HG03196 (cell line): ENCODE data around the gene GAL3ST1.
"Not testable (repeated sequence)": the region's sequence is repeated elsewhere in the genome, so short reads cannot be mapped to it uniquely, and the experiment has no call there.

Source experiments
- ATAC-seq: cut with Tn5 transposase; IDR thresholded peaks from one replicate; pipeline ENCODE4 v1.9.1; 2021; ENCODE audit not compliant: unreplicated experiment

The GAL3ST1 gene

DNA sequence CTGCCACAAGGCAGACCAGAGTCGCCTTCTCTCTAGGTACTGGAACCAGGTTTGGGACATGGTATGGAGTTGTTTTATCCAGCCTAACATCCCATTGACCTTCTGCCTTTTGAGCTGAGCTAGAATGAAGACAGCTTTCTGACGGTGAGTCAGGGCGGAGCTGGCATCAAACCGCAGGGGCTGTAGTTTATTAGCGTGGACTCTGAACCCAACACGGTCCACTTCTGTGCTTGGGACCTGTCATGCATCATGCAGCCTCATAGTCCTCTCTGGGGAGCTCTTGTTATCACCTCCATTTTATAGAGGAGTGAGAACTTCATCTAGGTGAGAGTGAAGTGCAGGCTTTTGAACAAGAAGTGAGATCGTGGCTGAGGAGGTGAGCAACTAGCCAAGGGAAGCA is 8.3 kb downstream of the GAL3ST1 start:
- ATAC-seq: no peak

DNA sequence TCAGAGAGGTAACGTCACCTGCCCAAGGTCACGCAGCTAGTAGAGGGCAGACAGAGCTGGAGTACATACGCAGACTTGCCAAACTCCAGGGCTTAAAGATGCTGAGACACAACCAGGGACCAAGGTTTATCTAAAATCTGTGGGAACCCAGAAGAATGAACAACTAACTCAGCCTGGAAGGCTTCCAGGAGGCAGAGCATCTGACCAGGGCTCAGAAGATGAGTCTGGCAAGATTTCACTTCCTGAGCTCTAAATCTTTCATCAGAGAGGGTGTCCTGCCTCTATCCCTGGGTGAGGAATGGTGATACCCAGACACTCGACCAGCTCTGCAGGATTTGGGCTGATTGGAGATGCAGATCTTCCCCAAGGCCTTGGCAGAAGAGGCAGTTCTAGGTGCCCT is 9.1 kb downstream of the GAL3ST1 start:
- no peak for ATAC-seq

DNA sequence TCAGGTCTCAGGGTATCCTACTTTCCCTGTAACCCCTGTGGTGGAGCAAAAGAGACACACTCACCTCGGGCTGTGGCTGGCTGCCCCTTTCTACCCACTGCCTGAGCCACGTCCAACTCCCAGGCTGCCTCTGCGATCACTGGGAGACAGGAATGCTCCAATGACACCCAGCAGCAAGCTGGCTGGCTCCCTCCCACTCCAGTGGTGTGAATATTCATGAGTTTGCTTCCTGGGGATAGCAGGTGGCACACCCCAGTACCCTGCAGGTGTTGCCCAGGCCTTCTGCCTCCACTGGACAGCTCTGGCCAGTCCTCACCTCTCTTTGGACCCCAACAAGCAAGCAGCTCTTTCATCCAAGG is 9.7 kb downstream of the GAL3ST1 start:
- ATAC-seq: no peak

DNA sequence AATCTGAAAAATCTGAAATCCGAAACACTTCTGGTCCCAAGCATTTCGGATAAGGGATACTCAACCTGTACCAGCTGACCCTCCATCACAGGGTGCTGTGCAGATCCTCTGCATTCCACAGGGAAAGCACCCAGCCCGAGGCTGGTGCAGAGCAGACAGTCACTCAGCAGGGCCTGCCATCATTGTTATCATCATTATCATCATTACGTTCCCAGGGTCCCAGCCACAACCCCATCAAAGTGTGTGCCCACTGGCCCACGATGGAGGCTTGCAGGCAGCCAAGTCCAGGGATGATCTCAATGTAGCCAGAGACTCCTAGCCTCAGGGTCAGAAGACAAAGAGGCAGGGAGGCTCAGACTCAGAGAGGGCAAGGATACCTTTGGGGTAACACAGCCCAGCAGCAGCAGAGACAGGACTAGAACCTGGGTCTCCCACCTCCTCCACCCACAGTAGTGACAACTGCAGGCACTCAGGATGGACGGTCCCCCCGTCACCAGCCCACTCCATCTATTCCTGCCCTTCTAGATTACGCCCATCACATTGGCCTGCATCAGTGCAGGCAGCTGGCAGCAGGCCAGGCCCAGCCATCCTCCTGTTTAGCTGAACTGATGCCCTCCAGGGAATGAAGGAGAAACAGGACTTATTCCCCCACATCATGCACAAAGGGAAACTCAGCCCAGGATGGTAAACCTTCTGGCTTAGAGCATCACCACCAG is 10.3 kb downstream of the GAL3ST1 start:
- no peak for ATAC-seq

DNA sequence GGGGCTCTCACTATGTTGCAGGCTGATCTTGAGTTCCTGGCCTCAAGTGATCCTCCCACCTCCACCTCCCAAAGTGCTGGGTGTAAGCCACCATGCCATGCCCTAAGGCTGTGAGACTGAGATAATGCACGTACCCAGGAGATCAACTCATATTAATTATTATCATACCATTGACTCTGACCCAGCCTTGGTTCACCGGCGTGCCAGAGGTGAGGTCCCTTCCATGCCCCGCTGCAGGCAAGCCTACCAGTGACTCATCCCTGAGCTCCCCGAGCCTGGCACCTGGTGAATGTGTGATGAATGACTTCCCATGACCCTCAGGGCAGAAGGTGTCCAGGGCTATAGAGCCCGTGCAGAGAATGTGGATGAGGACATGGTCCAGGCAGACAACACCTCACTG is 12.1 kb downstream of the GAL3ST1 start:
- no peak for ATAC-seq

DNA sequence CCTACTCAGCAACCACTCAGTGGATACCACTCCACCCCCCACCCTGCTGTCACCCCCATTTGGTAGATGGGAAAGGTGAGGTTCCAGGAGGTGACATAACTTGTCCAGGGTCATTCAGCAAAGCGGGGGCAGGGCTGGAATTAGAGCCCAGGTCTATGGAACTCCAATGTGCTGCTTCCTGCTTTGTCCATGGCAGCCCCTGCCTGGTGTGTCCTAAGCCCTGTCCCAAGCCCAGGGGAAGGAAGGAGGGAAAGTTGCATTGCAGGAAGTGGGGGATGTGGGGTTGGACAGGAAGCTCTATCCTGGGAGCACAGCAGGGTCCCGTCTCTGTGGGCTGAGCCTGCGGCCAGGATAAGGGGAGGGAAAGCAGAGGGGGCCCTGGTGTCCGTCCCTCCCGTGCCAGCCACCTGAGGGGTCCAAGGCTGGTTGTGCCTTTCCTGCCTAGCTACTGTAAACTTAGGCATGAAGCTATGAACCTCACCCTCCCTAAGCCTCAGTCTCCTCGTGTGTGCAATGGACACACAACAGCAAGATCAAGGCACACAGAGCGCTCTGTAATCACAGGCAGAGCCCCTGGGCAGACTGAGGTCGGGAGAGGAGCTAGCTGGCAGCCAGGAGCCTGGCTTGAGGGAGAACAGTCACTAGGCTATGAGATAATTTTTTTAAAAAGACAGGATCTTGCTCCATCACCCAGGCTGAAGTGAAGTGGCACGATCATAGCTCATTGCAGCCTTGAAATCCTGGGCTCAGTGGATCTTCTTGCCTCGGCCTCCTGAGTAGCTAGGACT is 12.9 kb downstream of the GAL3ST1 start:
- ATAC-seq: no peak

DNA sequence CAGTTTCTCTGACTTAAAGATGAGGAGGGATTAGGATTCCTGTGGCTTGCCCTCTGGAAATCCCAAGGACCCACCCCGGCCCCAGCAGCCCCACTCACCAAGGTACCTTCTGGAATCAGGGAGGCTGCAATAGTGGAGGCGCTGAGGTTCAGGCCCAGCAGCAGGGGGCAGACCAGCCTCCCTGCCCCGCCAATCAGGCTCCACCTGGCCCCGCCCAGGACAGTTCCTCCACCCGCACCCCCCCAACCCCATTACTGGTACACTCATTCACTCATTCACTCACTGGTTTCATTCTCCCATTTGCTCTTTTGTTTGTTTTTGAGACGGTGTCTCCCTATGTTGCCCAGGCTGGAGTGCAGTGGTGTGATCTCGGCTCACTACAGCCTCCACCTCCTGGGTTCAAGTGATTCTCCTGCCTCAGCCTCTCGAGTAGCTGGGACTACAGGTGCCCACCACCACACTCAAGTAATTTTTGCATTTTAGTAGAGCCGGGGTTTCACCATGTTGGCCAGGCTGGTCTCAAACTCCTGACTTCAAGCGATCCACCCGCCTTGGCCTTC is 13.7 kb downstream of the GAL3ST1 start:
- ATAC-seq: not testable (repeated sequence)

DNA sequence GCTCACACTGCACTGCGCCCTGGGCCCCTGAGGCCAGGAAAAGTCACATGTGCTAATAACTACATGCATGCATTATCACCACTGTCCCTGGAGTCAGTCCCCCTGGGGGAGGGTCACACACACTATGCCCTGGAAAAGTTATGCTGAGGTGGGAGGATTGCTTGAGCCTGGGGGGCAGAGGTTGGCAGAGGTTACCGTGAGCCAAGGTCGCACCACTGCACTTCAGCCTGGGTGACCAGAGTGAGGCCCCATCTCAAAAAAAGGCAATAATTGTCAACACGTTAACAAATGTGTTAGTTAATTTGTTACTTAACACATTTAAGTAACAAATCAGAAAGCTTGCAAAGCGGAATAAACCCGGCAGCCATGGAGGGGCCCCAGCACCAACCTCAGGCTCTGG is 14.6 kb downstream of the GAL3ST1 start:
- ATAC-seq: no peak

DNA sequence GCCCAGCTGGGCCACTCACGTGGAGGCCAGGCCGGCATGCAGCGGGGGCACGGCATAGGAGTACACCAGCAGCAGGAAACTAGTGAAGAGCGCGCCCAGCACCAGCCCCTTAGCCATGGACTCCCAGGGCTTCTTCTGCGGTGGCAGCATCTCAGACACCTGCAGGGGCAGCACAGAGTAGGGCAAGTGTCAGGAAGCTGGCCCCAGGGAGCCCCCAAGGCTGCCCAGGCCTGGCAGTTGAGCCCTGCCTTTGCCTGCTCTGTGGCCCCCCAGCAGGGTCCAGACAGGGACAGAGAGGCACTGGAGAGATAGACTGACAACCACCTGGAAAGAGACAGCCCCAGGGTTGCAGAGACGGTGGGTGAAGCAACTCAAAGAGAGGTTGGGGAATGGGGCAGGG is 17.2 kb downstream of the GAL3ST1 start:
- ATAC-seq: no peak

DNA sequence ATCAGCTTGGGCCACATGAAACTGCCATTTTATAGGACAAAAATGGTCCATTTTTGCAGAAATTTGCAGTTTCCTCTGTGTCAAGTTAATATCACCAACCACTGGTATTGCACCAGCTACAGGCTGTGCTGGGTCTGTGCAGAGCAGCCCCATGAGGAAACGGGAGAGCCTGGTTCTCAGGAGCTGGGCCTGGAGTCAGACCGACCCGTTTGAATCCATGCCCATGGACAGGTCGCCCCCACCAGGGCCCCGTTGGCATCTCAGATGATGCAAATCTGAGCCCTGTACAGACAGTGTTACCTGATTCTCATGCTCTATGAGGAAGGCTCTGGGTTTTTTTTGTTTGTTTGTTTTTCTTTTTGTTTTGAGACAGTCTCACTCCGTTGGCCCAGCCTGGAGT is 18.1 kb downstream of the GAL3ST1 start:
- no peak for ATAC-seq

DNA sequence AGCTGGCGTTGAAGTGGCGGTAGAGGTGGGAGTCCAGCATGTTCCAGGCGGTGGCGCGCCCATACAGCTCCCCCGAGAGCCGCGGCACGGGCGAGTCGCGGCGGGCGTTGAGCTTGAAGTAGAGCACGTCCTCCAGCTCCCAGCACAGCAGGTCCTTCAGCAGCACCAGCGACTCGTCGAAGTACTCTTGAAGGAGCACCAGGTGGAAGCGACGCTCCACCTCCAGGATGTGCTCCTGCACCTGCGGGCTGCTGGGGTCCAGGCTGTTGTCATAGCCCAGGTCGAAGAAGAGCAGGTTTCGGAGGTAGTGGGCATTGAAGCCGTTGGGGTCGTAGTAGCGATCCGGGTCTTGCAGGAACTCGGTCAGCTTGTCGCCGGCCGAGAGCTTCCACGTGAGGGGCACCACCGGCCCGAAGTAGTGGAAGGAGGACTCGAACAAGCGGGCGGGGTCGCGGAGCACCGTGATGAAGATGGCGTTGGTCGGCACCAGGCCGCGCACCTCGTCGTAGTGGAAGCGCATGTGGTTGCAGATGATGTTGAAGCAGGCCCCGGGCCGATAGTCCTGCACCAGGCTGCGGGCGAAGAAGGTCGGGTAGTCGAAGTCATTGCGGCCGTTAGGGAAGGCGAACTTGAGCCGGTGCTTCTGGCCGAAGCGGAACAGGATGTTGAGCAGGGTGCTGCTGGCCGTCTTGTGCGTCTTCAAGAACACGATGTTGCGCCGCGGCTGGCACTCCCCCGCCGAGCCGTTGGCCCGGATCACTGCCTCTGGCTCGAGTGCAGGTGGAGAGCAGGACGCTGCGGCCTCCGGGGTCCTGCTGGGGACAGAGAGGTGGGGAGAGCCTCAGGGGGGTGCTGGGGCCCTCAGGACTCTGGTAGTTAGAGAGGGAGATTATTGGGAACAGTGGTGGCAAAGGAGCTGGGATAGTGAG is 18.9 kb downstream of the GAL3ST1 start:
- no peak for ATAC-seq

DNA sequence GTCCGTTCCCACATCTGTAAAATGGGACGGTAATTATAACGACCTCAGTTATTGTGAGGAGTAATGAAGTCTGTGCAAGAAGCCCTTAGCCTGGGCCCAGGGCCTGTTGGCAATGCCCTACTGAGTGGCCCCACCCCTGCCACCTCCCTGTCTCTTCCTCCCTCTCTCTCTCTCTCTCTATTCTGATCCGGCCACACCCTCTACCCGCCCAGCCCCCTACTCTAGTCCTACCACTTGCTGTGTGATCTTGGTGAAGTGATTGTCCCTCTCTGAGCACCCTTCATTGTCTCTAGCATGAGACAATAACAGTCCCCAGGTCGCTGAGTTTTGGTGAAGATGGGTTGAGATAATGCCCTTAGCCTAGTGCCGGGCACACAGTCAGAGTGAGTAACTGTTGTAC is 20.5 kb downstream of the GAL3ST1 start:
- ATAC-seq: no peak

DNA sequence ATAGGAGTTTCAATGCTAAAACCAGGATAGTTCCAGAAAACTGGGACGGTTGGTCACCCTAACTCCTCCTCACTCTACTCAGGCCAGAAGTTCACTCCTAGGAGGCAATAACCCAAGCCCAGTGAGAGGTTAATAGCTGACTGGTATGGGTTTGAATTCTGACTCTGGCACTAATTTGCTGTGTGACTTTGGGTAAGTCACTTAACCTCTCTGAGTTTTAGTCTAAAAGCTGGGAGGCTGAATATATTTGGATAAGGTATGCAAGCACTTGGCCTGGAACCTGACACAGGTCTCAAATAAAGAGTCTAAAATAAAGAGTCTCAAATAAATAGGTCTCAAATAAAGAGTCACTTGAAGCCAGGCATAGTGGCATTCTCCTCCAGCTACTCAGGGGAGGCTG is 21.7 kb downstream of the GAL3ST1 start:
- no peak for ATAC-seq

DNA sequence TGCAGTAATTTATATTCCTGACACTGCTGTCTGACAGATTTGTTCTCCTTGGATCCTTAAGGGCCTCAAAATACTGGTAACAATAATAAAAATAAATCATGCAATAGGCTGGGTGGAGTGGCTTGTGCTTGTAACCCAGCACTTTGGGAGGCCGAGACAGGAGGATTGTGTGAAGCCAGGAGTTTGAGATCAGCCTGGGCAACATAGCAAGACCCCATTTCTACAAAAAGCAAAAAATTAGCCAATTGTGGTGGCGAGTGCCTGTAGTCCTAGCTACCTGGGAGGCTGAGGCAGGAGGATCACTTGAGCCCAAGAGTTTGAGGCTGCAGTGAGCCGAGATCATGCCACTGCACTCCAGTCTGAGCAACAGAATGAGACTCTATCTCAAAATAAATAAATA is 22.7 kb downstream of the GAL3ST1 start:
- not testable (repeated sequence) for ATAC-seq

DNA sequence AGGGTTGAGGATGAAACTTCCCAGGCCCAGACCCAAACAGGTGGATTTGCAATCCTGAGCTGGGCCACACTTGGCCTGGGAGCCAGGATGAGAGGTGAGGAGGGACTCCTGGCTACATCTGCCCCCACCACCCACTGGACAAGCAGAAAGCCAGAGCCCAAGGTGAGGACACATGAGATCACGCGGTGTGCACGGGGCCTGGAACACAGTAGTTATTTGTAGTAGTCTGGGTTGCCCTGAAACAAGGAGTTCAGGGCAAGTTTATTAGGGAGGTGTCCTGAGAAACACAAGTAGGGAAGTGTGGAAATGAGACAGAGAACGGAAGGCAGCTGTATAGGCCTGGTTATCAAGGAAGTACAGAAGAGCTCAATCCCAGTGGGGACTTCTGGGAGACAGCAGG is 27.3 kb downstream of the GAL3ST1 start:
- no peak for ATAC-seq

DNA sequence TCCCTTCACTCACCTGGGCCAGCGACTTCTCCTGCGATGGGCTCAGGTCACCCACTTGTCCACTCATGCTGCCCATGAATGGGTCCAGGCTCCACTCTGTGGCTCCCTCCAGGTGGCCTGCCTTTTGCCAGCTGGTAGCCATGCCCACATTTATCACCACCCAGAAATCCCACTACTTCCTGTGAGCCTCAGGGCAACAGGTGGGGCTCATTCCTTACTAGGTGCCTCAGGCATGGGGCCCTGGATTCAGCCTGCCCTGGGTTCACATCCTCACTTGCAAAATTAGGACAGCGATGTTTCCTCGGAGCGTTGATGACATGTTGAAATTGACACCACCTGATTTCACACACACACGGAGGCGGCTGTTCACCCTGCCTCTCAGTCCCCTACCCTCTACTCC is 27.8 kb downstream of the GAL3ST1 start, which contains the start of gene SEC14L6:
Gene SEC14L6 (minus strand): TSS at position 126 of the 400 bp plus-strand sequence. CDS start 59 bp downstream, at position 67.
- ATAC-seq: no peak

DNA sequence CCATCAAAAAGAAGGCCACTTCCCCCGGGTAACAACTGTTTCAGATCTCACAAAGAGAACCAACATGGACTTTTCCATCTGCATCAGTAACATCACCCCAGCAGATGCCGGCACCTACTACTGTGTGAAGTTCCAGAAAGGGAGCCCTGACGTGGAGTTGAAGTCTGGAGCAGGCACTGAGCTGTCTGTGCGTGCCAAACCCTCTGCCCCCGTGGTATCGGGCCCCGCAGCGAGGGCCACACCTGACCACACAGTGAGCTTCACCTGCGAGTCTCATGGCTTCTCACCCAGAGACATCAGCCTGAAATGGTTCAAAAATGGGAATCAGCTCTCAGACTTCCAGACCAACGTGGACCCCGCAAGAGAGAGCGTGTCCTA is 31.7 kb downstream of the GAL3ST1 start:
- ATAC-seq: no peak

DNA sequence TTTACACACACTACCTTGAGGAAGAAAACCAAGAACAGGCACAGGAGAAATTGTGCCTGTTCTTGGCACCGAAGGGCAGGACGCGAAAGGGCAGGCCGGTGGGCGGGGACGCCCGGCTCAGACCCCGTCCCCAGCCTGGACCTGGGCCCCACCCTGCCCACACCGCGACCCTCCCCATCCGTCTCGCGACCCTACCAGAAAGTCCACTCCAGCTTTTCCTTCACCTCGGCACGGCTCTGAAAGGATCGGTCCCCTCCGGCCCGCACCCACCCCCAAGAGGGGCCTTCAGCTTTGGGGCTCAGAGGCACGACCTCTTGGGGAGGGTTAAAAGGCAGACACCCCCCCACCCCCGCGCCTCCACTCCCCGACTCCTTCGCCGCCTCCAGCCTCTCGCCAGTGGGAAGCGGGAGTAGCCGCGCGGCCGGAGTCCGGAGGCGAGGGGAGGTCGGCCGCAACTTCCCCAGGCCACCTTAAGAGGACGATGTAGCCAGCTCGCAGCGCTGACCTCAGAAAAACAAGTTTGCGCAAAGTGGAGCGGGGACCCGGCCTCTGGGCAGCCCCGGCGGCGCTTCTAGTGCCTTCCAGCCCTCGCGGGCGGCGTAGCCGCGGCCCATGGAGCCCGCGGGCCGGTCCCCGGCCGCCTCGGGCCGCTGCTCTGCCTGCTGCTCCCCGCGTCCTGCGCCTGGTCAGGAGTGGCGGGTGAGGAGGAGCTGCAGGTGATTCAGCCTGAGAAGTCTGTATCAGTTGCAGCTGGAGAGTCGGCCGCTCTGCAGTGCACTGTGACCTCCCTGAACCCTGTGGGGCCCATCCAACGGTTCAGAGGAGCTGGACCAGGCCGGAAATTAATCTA is 32.3 kb downstream of the GAL3ST1 start:
- ATAC-seq: no peak

DNA sequence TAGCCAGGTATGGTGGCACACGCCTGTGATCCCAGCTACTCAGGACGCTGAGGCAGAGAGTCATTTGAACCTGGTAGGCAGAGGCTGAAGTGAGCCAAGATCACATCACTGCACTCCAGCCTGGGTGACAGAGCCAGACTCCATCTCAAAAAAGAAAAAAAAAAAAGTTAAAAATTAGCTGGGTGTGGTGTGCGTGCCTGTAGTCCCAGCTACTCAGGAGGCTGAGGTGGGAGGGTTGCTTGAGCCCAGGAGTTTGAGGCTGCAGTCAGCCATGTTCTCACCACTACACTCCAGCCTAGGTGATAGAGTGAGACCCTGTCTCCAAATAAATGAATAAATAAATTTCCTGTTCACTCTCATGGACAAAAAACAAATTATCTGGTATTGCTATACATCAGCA is 33.0 kb downstream of the GAL3ST1 start:
- ATAC-seq: not testable (repeated sequence)

DNA sequence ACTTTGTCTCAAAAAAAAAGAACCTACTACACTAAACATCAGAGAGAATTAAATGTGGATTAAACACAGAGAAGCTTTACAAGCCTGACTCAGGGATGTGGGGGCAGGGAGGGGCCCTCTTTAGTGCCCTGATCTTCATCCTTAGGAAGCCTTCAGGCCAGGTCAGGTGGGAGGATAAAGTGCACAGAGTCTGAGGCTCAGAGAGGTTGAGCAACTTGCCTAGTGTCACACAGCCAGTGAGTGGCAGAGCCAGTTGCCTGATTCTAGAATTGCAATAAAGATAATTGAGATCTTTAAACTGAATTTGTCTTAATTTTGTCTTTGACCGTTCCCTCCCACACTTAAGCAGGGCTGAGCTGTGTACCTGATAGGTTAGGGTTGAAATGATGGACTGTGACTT is 35.1 kb downstream of the GAL3ST1 start:
- ATAC-seq: no peak
